Loucy (cell line): ENCODE data around the gene CYGB.

ENCODE experiments used
- CTCF ChIP-seq: fragments of 200-600 bp; sonication (generic); conservative IDR thresholded peaks from 2 replicates; pipeline ENCODE4 v1.5.1; 2014; ENCODE audit warnings: mild to moderate bottlenecking, antibody characterized with exemption, low read length
- EZH2phosphoT487 ChIP-seq: fragments of 200-600 bp; IDR thresholded peaks from 2 replicates; pipeline ENCODE4 v1.6.1; 2018; ENCODE audit warnings: antibody characterized with exemption, mild to moderate bottlenecking, moderate library complexity, borderline replicate concordance

GRCh38 chr17:76500074-76500746, 37.3 kb downstream of the CYGB start:
- no peak for TF ChIP-seq CTCF
- no peak for TF ChIP-seq EZH2phosphoT487
